Kidney (tissue), 14 donors: Measurements from ENCODE around the gene TAS2R16. TPM values are rescaled to one million over a fixed set of nuclear protein-coding genes. Genes with fewer than 3 reads are reported as not detected.

Experiments used
- DNase-seq, 5 donors: peaks; one replicate each; pipeline ENCODE4 v3.0.0-alpha.2; 2013 to 2020
- FAIRE-seq: peaks from 2 replicates; lab custom pipeline; 2012; peaks lifted over from hg19 to GRCh38; lab: Jason Lieb, UNC
- H3K27ac ChIP-seq, 2 donors: one replicate each; pipeline ENCODE4 v1.7.0; 2013; ENCODE audit warnings: low read depth in 2 of 2, low read length in 2 of 2, inconsistent platforms in 1 of 2
- H3K27me3 ChIP-seq: one replicate; pipeline ENCODE4 v1.7.1; 2013; ENCODE audit warnings: low read length, inconsistent platforms; ENCODE audit not compliant: control insufficient read depth, insufficient read depth
- H3K36me3 ChIP-seq, 3 donors: one replicate each; pipeline versions ENCODE4 v1.7.0 to v1.7.1; 2013; ENCODE audit warnings: low read length in 3 of 3, control low read depth in 1 of 3, inconsistent platforms in 1 of 3; ENCODE audit not compliant: insufficient read depth in 3 of 3, control insufficient read depth in 2 of 3
- H3K4me1 ChIP-seq, 3 donors: one replicate each; pipeline versions ENCODE4 v1.7.0 to v1.7.1; 2013; ENCODE audit warnings: low read length in 3 of 3, inconsistent platforms in 1 of 3, low read depth in 1 of 3; ENCODE audit not compliant: control insufficient read depth in 2 of 3, insufficient read depth in 2 of 3
- H3K4me3 ChIP-seq, 3 donors: one replicate each; pipeline versions ENCODE4 v1.7.0 to v1.8.1; 2013; ENCODE audit warnings: low read length in 3 of 3, control low read depth in 1 of 3, inconsistent platforms in 1 of 3
- H3K9ac ChIP-seq, 3 donors: one replicate each; pipeline versions ENCODE4 v1.7.0 to v1.7.1; 2013; ENCODE audit warnings: low read length in 3 of 3, control low read depth in 1 of 3, inconsistent platforms in 1 of 3
- H3K9me3 ChIP-seq, 3 donors: one replicate each; pipeline versions ENCODE4 v1.7.0 to v1.7.1; 2013; ENCODE audit warnings: low read length in 3 of 3, control low read depth in 1 of 3, inconsistent platforms in 1 of 3; ENCODE audit not compliant: control insufficient read depth in 2 of 3, insufficient read depth in 1 of 3
- intact Hi-C: fragments of 100-400 bp; cut with DNase I; formaldehyde crosslinking; loops from one replicate; pipeline ENCODE4 v1.11.1; 2022
- polyA plus RNA-seq: library from polyadenylated mRNA; stranded (reverse); fragments of 350-450 nt; fragmentation: Illumina TruSeq; extraction: RNeasy Lipid Tissue Mini Kit (QIAGEN cat#74804); gene quantifications from one replicate; pipeline ENCODE4 v1.2.3, GENCODE V29; 2014; ENCODE audit warnings: low read depth, low replicate concordance; ENCODE audit not compliant: insufficient read depth
- total RNA-seq: library from RNA; stranded (reverse); fragmentation: NEBNext Ultra II Directional; extraction: Animal tissue kit (Norgen Biotek cat#: 25700); gene quantifications from one replicate; pipeline ENCODE4 v1.2.1, GENCODE V29; 2021
- TF ChIP-seq, protein P1 (sequence below): IDR thresholded peaks from 3 replicates; pipeline ENCODE4 v1.5.1; 2012; ENCODE audit warnings: mild to moderate bottlenecking, moderate library complexity, borderline replicate concordance; ENCODE audit not compliant: insufficient read depth; ENCODE audit errors: extremely low read depth
- donor health status: control.
- donor health status: control.
- donor health status: control.
- donor health status: control.
- donor health status: control.
- donor health status: DM: yes; HTN: yes; CAD: no.
- donor health status: Normal renal cell carcinoma (clear cell type).

Gene TAS2R16
- total and polyA plus RNA-seq, 2 donors from 2014 or later: not detected

DNA sequence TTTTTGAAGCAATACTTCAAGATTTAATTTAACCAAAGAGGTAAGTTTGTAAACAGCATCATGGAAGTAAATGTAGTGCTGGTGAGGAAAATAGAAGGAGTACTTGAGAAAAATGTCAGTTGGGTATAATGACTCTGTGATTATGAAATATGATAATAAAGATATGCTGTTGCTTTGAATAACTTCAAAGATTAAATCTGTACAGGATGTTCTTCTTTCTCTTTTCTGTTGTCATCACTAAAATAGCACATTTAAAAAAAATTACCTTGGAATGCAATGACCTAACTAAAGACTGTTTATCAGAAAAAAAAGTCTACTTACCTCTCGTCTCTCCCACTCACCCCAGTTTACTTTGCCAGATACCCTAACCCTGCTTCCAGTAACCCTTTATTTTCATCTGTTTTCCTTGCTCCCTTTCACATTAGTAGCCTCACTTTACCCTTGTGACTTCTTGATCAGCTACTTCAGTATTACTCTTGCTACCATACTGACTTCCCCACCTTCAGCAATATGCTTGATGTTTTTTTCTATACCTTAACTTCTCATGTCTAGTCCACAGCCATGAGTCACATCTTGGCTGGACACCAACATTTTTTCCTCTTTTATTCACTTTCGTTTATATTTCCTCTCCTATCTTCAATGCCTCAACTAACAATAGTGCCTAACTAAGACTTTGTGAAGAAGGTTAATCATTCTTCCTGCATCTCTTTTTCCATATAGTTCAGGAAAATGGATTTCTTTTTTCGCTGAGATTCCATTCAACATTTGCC, 29.7 kb upstream of the TAS2R16 start:
- FAIRE-seq: no peak
- H3K9me3 ChIP-seq: no peaks in the 10 kb centered on the region

GRCh38 chr7:123023126-123023525, 27.6 kb upstream of the TAS2R16 start:
- TF ChIP-seq, protein P1, sequence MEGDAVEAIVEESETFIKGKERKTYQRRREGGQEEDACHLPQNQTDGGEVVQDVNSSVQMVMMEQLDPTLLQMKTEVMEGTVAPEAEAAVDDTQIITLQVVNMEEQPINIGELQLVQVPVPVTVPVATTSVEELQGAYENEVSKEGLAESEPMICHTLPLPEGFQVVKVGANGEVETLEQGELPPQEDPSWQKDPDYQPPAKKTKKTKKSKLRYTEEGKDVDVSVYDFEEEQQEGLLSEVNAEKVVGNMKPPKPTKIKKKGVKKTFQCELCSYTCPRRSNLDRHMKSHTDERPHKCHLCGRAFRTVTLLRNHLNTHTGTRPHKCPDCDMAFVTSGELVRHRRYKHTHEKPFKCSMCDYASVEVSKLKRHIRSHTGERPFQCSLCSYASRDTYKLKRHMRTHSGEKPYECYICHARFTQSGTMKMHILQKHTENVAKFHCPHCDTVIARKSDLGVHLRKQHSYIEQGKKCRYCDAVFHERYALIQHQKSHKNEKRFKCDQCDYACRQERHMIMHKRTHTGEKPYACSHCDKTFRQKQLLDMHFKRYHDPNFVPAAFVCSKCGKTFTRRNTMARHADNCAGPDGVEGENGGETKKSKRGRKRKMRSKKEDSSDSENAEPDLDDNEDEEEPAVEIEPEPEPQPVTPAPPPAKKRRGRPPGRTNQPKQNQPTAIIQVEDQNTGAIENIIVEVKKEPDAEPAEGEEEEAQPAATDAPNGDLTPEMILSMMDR: no peak
- FAIRE-seq: no peak

More for the DNA sequence above, 29.7 kb upstream of the TAS2R16 start:
- H3K4me3 ChIP-seq: no peak overlapping the region
- intact Hi-C loops: no loop called here
- DNase-seq: no peak
- H3K9ac ChIP-seq: no peak overlapping the region
- H3K36me3 ChIP-seq: no peaks in the 10 kb centered on the region
- H3K27ac ChIP-seq: no peak overlapping the region
- no peaks in the 10 kb centered on the region for H3K4me1 ChIP-seq
- no peaks in the 10 kb centered on the region for H3K27me3 ChIP-seq
- TF ChIP-seq, protein P1: no peak

GRCh38 chr7:123022576-123022975, 27.1 kb upstream of the TAS2R16 start:
- Histone ChIP-seq H3K27me3 (no peaks in the 10 kb centered on the region), H3K36me3 (no peaks in the 10 kb centered on the region), H3K4me1 (no peaks in the 10 kb centered on the region), H3K4me3 (no peak overlapping the region), H3K9ac (no peak overlapping the region), H3K9me3 (no peaks in the 10 kb centered on the region), H3K27ac (no peak overlapping the region)
- TF ChIP-seq, protein P1: no peak
- intact Hi-C loops: no loop called here
- FAIRE-seq (no peak), DNase-seq (no peak)

More at GRCh38 chr7:123023126-123023525, 27.6 kb upstream of the TAS2R16 start:
- H3K27me3 ChIP-seq: no peaks in the 10 kb centered on the region
- H3K36me3 ChIP-seq: no peaks in the 10 kb centered on the region
- no peak overlapping the region for H3K4me3 ChIP-seq
- no peak for DNase-seq
- no peaks in the 10 kb centered on the region for H3K9me3 ChIP-seq
- intact Hi-C loops: no loop called here
- H3K9ac ChIP-seq: no peak overlapping the region
- no peaks in the 10 kb centered on the region for H3K4me1 ChIP-seq
- H3K27ac ChIP-seq: no peak overlapping the region
